GM18511 (cell line): Measurements from ENCODE around the gene MSH4.
A peak's percentile ranks its signal among the peaks of the same experiment; 100 is the strongest.

Source experiments
- ATAC-seq: cut with Tn5 transposase; IDR thresholded peaks from one replicate; pipeline ENCODE4 v1.9.1; 2021; ENCODE audit warnings: mild to moderate bottlenecking, moderate library complexity; ENCODE audit not compliant: unreplicated experiment

Gene MSH4

DNA sequence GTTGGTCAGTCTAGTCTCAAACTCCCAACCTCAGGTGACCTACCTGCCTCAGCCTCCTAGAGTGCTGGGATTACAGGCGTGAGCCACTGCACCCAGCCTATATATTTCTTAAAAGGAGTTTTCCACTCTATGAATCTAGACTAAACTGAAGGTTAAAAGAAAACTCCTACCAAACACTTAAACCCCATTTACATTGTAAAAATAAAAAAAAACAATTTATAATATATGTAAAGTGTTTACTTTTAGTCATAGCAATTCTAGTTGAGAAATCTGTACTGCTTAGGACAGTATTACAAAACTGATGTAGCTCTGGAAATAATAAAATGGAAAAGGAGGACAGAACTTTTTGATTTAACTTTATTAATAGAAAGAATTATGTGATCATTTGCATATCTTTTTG, 126.0 kb downstream of the MSH4 start:
- ATAC-seq: no peak

DNA sequence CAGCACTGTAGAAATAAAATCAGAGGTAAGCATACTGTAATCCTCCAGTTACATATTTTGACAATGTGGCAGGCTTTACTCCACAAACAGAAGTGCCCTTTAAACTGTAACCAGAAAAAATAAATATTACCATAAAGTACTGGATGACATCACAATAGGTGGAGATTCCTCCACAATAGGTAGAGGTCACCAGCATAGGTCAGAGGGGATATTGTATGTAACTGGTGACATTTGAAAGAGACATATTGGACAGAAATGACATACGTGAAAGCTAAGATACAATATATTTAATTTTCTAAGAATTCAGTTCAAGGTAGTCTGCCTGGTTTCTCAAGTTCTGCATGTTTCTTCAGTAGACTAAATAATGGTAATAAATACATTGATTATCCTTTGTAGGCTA, 135.6 kb downstream of the MSH4 start, which contains the start of gene ASB17:
ASB17 (minus strand) TSS at position 101 of the 400 bp plus-strand sequence. CDS start 113 bp downstream, outside the sequence.
- ATAC-seq: no peak

DNA sequence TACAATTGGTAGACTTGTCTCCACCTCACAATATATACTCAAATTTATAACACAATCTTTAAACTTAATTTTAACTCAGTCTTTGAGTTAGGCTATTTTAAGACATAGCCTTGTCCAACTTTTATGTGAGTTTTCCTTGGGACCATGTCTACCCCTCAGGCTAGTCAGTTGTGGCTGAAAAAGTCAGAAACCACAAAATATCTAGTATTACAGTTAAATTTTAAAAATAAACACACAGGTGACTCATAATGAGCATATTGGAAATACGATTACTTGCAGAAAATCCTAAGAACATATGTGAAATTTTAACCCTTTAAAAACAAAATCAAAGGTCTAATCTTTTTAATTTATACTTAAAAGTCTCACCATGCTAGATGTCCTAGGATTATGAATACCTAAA, 140.4 kb downstream of the MSH4 start:
- peak; percentile 75 for ATAC-seq

DNA sequence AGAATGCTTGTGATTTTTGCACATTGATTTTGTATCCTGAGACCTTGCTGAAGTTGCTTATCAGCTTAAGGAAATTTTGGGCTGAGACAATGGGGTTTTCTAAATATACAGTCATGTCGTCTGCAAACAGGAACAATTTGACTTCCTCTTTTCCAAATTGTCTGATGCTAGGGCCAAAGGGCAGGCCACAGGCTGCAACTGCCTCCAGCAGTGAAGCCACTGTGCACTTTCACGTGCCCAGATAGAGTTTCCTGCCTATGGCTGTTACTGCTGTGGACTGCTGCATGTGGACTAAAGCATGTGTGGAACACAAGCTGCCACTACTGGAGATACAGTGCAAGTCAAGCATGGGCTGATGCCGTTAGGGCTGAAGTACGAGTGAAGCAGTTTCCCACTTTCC, 146.4 kb downstream of the MSH4 start:
- peak; percentile 75 for ATAC-seq

DNA sequence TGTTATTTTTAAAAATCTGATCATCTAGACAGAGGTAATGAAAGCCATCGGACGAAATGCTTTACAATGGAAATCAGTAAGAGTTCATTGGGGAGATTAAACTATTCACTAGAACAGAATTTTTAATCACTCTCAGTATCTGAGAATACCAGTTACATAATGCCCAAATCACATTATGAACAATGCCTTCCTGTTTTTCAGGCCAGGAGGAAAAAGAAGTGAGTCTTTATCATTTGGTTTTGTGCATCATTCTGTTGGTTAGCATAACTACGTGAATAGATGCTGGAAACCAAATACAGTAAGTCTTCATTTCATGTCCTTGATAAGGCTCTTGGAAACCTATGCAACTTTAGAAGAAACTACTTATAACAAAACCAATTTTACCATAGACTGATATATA, 153.5 kb downstream of the MSH4 start:
- ATAC-seq: no peak

DNA sequence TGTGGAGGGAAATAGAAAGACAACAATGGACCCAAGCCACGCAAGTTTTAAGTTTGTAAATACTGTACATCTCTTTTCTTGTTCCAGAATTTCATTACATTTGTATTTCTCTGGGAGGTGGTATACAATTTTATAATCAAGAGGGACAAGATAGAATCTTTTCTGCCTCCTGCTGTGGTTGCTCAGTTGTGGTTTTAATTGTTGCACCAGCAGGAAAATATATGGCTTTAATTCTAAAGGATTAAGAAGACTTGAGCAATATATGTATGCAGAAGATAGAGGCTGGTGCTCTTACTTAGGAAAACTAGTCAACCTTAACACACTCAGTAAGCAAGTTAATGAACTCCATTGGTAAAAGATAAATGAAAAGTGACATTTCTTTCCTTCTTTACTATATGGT, 155.3 kb downstream of the MSH4 start:
- ATAC-seq: no peak

DNA sequence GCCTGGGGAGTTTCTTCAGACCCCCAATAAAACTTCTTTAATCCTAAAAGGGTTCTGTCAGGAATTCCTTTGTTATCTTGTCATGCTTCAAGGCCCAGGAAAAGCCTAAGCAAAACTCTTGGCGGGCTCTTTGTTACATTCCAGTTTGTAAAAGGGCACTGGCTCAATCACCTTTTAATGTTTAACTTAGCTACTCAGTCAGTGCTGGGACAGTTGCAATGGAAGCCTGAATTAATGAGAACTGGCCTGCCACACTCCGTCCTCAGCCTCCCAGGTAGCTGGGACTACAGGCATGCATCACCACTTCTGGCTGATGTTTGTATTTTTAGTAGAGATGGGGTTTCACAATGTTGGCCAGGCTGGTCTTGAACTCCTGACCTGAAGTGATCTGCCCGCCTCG, 156.8 kb downstream of the MSH4 start:
- no peak for ATAC-seq

DNA sequence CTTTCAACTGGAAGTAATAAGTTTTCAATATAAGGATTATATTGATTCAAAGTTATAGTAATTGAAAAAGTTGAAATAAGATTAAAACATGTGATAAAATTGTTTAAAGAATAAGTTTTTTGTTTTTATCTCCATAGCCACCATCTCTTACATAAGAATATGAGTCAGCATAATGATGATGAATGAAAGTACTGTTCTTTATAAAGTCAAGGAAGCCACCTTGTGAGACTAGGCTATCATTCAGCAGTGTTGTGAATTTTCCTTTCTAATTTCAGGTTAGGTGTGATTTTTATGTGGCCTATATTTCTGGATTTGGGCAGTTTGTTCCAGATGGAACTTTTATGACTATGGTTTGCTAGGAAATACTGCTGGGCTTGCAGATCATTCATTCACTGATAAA, 157.9 kb downstream of the MSH4 start:
- no peak for ATAC-seq
